GM19324 (cell line): ENCODE measurements around the gene BCAS4.
"Not testable (repeated sequence)": the region's sequence is repeated elsewhere in the genome, so short reads cannot be mapped to it uniquely, and the experiment has no call there.

ENCODE experiments used
- ATAC-seq: cut with Tn5 transposase; IDR thresholded peaks from one replicate; pipeline ENCODE4 v1.9.1; 2021; ENCODE audit warnings: mild to moderate bottlenecking, moderate library complexity; ENCODE audit not compliant: unreplicated experiment, low FRiP score

The BCAS4 gene

DNA sequence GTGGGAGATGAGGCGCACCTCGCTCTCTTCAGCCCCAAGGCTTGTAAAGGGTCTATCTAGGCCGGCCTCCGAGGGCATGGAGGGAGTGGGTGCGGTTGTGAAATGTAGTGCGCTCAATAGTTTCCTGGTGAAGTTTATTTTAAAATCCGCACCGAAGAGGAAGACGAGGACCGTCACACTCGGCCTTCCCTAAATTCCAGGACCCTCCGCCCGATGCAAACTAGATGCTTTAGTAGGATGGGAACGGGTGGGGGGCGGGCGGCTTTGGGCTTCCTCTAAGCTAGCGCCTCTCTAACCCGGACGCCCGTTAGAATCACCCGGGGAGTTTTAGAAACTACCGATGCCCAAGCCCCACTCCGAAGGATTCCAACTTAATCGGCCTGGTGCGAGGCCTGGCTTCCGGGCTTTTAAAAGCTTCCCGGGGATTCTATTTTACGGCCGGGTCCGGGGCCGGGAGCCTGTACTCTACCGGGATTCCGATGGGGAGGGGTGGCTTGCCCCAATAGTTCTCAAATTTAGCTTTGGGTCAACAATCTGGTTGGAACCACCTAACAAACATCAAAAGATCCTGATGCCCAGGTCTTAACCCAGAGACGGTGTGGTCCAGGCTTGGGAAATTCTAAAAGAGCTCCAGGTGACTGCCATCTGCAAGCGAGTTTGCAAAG lies 548 bp upstream of the BCAS4 start:
- no peak for ATAC-seq

- no peak for ATAC-seq
Observed at GRCh38 chr20:50797142-50797541, 2.3 kb downstream of the BCAS4 start.

- no peak for ATAC-seq
Observed at GRCh38 chr20:50798650-50799049, 3.8 kb downstream of the BCAS4 start.

DNA sequence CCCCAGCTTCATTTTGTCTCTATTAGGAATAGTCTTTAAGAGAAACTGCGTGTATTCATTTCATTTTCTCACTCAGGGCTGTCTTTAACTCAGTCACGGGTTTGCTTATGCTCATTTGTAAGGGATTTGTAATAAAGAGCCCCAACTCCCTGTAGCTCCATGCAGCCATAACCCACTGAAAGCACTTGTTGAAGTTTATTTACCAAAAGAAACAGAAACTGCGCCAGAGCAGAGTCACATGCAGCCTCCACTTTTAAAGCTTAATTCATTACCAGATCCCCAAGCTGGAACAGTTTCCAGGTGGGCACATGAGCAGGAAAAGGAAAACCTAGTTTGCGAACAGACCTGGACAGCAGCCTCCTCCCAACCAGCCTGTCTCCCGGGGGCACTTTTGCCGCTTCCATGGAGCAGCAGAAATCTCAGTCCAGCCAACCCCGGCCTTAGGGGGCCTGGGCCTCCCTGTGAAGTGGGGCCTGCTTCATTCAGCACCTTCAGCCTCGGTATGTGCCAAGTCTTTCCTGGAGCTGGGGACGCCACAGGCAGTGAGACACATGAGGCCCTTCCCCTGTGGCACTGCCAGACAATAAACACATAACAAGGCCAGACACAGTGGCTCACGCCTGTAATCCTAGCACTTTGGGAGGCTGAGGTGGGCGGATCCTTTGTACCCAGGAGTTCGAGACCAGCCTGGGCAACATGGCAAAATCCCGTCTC lies 4.5 kb downstream of the BCAS4 start:
- ATAC-seq = no peak

DNA sequence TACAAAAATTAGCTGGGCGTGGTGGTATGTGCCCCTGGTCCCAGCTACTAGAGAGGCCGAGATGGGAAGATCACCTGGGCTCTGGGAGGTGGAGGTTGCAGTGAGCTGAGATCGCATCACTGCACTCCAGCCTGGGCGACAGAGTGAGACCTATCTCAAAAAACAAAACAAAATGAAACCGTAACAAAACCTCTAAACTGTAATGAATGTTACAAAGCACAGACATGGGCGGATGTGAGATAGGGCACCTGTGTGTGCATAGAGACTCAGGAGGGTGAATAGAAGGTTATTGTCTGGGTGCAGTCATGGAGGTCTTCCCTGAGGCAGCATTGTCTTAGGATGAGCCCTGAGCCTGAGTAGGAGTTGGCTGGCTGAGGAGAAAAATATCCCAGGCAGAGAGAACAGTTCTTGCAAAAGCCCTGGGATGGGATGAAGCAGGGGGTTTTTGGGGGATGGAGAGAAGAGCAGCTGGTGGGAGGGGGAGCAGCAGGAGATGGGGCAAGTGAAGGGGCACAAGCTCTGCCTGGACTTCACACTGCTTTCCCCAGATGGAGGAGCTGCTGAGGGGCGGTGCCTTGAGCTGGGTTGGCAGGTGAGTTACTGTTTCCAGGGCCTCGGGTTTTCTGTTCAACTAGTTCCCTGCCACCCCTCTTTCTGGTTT lies 5.2 kb downstream of the BCAS4 start:
- ATAC-seq = no peak

DNA sequence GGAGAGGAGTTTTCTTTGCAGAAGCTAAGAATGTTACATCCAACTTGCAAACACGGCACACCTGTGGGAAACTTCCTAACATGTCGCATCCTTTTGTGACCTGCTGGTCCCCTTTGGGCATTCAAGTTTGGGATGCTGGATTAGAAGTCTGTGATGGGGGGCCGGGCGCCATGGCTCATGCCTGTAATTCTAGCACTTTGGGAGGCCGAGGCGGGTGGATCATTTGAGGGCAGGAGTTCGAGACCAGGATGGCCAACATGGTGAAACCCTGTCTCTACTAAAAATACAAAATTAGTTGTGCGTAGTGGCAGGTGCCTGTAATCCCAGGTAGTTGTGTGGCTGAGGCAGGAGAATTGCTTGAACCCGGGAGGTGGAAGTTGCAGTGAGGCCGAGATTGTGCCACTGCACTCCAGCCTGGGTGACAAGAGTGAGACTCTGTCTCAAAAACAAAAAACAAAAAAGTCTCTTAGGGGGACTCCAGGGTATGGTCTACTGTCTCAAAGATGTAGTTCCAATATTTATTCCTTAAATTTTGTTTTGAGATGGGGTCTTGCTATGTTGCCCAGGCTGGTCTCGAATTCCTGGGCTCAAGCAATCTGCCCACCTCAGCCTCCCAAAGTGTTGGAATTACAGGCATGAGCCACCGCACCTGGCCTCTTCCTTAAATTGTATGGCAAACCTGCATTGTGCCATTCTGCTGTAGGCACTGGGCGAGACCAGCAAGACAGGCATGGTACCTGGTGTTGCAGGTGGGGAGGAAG lies 6.3 kb downstream of the BCAS4 start:
- not testable (repeated sequence) for ATAC-seq

GRCh38 chr20:50801747-50802125 lies 6.9 kb downstream of the BCAS4 start:
- ATAC-seq = no peak

DNA sequence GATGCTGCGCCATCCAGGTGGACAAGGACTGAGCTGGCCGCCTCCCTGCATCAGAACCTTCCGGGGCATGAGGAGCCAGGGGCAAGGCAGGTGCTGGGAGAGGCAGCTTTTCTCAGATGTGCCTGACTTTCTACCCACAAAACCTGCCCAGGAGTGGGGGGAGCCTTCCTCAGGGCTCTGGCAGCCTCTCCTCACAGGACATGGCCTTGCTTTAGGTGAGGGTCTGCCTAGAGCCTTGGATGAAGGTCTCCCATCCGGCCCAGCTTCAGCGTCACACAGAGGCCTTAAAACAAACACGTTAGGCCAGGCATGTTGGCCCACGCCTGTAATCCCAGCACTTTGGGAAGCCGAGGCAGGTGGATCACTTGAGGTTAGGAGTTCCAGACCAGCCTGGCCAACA lies 7.4 kb downstream of the BCAS4 start:
- no peak for ATAC-seq

GRCh38 chr20:50804437-50805348 lies 9.8 kb downstream of the BCAS4 start:
- no peak for ATAC-seq

- no peak for ATAC-seq
Observed at GRCh38 chr20:50805349-50805684, 10.5 kb downstream of the BCAS4 start.

- no peak for ATAC-seq
Observed at GRCh38 chr20:50806126-50806768, 11.4 kb downstream of the BCAS4 start.

GRCh38 chr20:50810063-50810462 lies 15.2 kb downstream of the BCAS4 start:
- no peak for ATAC-seq

- no peak for ATAC-seq
Observed at GRCh38 chr20:50810842-50811241, 16.0 kb downstream of the BCAS4 start.

- no peak for ATAC-seq
Observed at GRCh38 chr20:50813101-50813643, 18.3 kb downstream of the BCAS4 start.

DNA sequence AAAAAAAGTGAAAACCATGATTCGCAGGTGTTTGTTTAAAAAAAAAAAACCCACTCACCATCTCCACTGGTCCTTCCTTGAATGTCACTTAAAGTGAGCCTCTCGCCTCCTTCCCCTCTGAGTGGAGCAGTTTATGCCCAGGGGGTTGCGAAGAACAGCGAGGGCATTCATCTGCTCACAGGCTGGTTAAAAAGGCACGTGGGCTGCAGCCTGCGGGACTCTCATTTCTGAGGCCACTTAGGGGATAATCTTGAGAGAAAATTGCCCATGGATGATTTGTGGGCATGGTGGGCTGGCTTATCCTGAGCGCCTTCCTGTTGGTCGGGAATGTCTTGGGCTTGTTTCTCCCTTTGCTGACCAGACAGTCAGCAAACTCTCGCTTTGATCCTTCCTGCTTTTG lies 18.9 kb downstream of the BCAS4 start:
- no peak for ATAC-seq

DNA sequence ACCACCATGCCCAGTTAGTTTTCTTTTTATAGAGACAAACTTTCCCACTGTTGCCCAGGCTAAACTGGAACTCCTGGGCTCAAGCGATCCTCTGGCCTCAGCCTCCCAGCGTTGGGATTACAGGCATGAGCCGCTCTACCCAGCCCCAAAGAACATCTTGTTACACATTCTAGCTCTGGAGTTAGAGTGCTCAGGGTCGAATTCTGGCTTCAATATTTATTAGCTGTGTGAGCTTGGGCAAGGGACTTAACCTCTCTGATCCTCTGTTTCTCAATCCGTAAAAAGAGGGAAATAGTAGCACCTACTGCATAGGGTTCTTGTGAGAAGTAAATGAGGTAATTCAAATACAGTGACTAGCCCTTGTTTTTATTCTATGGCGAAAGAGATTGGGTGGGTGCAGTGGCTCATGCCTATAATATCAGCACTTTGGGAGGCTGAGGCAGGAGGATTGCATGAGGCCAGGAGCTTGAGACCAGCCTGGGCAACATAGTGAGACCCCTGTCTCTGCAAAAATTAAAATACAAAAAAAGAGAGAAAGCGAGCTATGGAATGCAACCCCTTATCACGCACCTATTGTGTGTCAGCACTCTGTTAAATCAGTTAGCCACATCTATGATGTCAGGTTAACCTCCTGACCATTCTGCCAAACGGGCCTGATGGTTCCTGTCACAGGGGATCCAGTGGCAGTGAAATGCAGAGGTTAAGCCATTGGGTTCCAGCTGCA lies 19.7 kb downstream of the BCAS4 start:
- ATAC-seq = no peak

GRCh38 chr20:50815162-50815989 lies 20.5 kb downstream of the BCAS4 start:
- peak; percentile 49 for ATAC-seq

GRCh38 chr20:50817776-50818172 lies 22.9 kb downstream of the BCAS4 start:
- ATAC-seq = no peak
